Activated CD4-positive, alpha-beta T cell treated with anti-CD3 and anti-CD28 coated beads for 4 hours (primary cell): ENCODE results near the gene UMODL1.

Experiments
- DNase-seq, 2 donors: peaks; one replicate each; pipeline ENCODE4 v3.0.0-alpha.2; 2020

The UMODL1 gene

GRCh38 chr21:42117229-42117966 is 46.3 kb downstream of the UMODL1 start:
- peak; percentile 58 to 79 for DNase-seq

- no peak for DNase-seq
Observed at GRCh38 chr21:42117967-42118780, 47.1 kb downstream of the UMODL1 start.

- no peak for DNase-seq
Observed at GRCh38 chr21:42118901-42119300, 47.8 kb downstream of the UMODL1 start.

- no peak for DNase-seq
Observed at GRCh38 chr21:42120101-42120902, 49.2 kb downstream of the UMODL1 start.

- DNase-seq, result no peak
Observed at GRCh38 chr21:42120903-42121535, 49.9 kb downstream of the UMODL1 start.

- DNase-seq, result no peak
Observed at GRCh38 chr21:42121794-42122193, 50.7 kb downstream of the UMODL1 start.

GRCh38 chr21:42122398-42122797 is 51.3 kb downstream of the UMODL1 start:
- DNase-seq, result no peak

- no peak for DNase-seq
Observed at GRCh38 chr21:42122808-42123207, 51.7 kb downstream of the UMODL1 start.

- DNase-seq, result no peak
Observed at GRCh38 chr21:42123219-42123908, 52.2 kb downstream of the UMODL1 start.

GRCh38 chr21:42124081-42124480 is 53.0 kb downstream of the UMODL1 start:
- DNase-seq, result no peak

GRCh38 chr21:42124826-42125570 is 53.9 kb downstream of the UMODL1 start:
- DNase-seq, result no peak

GRCh38 chr21:42125571-42126544 is 54.7 kb downstream of the UMODL1 start:
- no peak for DNase-seq

GRCh38 chr21:42127164-42128150 is 56.3 kb downstream of the UMODL1 start:
- no peak for DNase-seq

GRCh38 chr21:42129300-42130266 is 58.5 kb downstream of the UMODL1 start:
- no peak for DNase-seq

- DNase-seq, result no peak
Observed at GRCh38 chr21:42130441-42130840, 59.3 kb downstream of the UMODL1 start.

- no peak for DNase-seq
Observed at GRCh38 chr21:42132183-42132582, 61.1 kb downstream of the UMODL1 start.

GRCh38 chr21:42133131-42133530 is 62.0 kb downstream of the UMODL1 start:
- no peak for DNase-seq
